Tibial nerve (tissue), 4 donors: ENCODE data around the gene DNLZ. TPM values are rescaled to one million over a fixed set of nuclear protein-coding genes. Genes with fewer than 3 reads are reported as not detected.

Experiments
- DNase-seq, 2 donors: peaks; one replicate each; pipeline ENCODE4 v3.0.0-alpha.2; 2019; ENCODE audit warnings: low spot score in 2 of 2
- H3K27ac ChIP-seq, 4 donors: fragments of 200-600 bp; sonication (generic) in 3 of 4; one replicate each; pipeline ENCODE4 v1.5.1; 2017 to 2019; ENCODE audit warnings: mild to moderate bottlenecking in 1 of 4
- H3K27me3 ChIP-seq, 2 donors: fragments of 200-600 bp; sonication (generic) in 1 of 2; one replicate each; pipeline versions ENCODE4 v1.5.1 to v1.6.0; 2017 to 2019
- H3K36me3 ChIP-seq, 3 donors: fragments of 200-600 bp; sonication (generic); one replicate each; pipeline ENCODE4 v1.5.1; 2018 to 2019
- H3K4me1 ChIP-seq, 4 donors: fragments of 200-600 bp; sonication (generic) in 3 of 4; one replicate each; pipeline ENCODE4 v1.5.1; 2017 to 2019
- H3K4me3 ChIP-seq, 4 donors: fragments of 200-600 bp; sonication (generic) in 3 of 4; one replicate each; pipeline ENCODE4 v1.5.1; 2017 to 2019; ENCODE audit warnings: mild to moderate bottlenecking in 1 of 4, moderate library complexity in 1 of 4
- H3K9me3 ChIP-seq, 4 donors: fragments of 200-600 bp; sonication (generic) in 3 of 4; one replicate each; pipeline ENCODE4 v1.5.1; 2017 to 2019
- CTCF ChIP-seq, 5 experiments: fragments of 200-600 bp in 3 of 5; fragments of 450-650 bp in 2 of 5; sonication (generic) in 3 of 5; IDR thresholded peaks; one replicate each; pipeline ENCODE4 v1.5.1; 2016 to 2019; ENCODE audit warnings: antibody characterized with exemption in 5 of 5, mild to moderate bottlenecking in 3 of 5, moderate library complexity in 2 of 5
- EP300 ChIP-seq, 2 donors: sonication (generic); formaldehyde crosslinking; IDR thresholded peaks; one replicate each; pipeline ENCODE4 v1.6.1; 2017; ENCODE audit warnings: antibody characterized with exemption in 2 of 2, mild to moderate bottlenecking in 1 of 2
- POLR2A ChIP-seq, 2 donors: fragments of 450-650 bp; IDR thresholded peaks; one replicate each; pipeline ENCODE4 v1.6.1; 2017; ENCODE audit warnings: antibody characterized with exemption in 2 of 2, mild to moderate bottlenecking in 2 of 2, moderate library complexity in 2 of 2
- WGBS, 2 donors: methylation state at CpG; one replicate each; pipeline ENCODE4 v1.1.5; 2018; 5-methylcytosine and 5-hydroxymethylcytosine counted together
- total RNA-seq, 4 donors: library from RNA; depleted of rRNA; stranded (reverse); fragments of >200 nt; gene quantifications; one replicate each; pipeline ENCODE4 v1.1.0, GENCODE V29; 2016

The DNLZ gene
- total RNA-seq, 4 donors from 2014 or later, result 49.4 to 79.5 (median 70.8) TPM

GRCh38 chr9:136314944-136315343 is 48.6 kb downstream of the DNLZ start:
- H3K36me3 ChIP-seq, result no peaks in the 10 kb centered on the region
- peaks cover 0 to 10% (median 0%) of the 10 kb centered on the region in 4 donors for H3K9me3 ChIP-seq
- 82 to 85% methylated on average over 4 of the region's 4 CpGs for WGBS, 2 donors
- TF ChIP-seq POLR2A (IDR thresholded peaks at IDR 0.05) (no peak), EP300 (IDR thresholded peaks at IDR 0.05) (no peak), CTCF (IDR thresholded peaks at IDR 0.05) (no peak)
- no peak overlapping the region for H3K27ac ChIP-seq
- H3K4me1 ChIP-seq, result no peaks in the 10 kb centered on the region
- H3K4me3 ChIP-seq, result no peak overlapping the region
- H3K27me3 ChIP-seq, result peaks cover 0 to 19% of the 10 kb centered on the region in 2 donors
- no peak for DNase-seq

GRCh38 chr9:136314056-136314416 is 49.5 kb downstream of the DNLZ start:
- 90 to 98% methylated on average over 3 of the region's 3 CpGs for WGBS, 2 donors
- Histone ChIP-seq H3K9me3 (peaks cover 0 to 10% (median 0%) of the 10 kb centered on the region in 4 donors), H3K27ac (no peak overlapping the region), H3K4me1 (no peaks in the 10 kb centered on the region), H3K27me3 (peaks cover 0 to 28% of the 10 kb centered on the region in 2 donors), H3K36me3 (no peaks in the 10 kb centered on the region), H3K4me3 (no peak overlapping the region)
- no peak for DNase-seq
- TF ChIP-seq CTCF (IDR thresholded peaks at IDR 0.05) (no peak), POLR2A (IDR thresholded peaks at IDR 0.05) (no peak), EP300 (IDR thresholded peaks at IDR 0.05) (no peak)

GRCh38 chr9:136313111-136314055 is 50.2 kb downstream of the DNLZ start:
- H3K27me3 ChIP-seq, result peaks cover 0 to 34% of the 10 kb centered on the region in 2 donors
- 81 to 84% methylated on average over 14 to 17 of the region's 18 CpGs for WGBS, 2 donors

GRCh38 chr9:136312436-136312835 is 51.1 kb downstream of the DNLZ start:
- TF ChIP-seq CTCF (IDR thresholded peaks at IDR 0.05) (peak; percentile 58 to 82 (median 71)), EP300 (IDR thresholded peaks at IDR 0.05) (peak in 1 of 2 donors; percentile 12), POLR2A (IDR thresholded peaks at IDR 0.05) (no peak)
- 48 to 57% methylated on average over 12 of the region's 12 CpGs for WGBS, 2 donors
- no peak for DNase-seq

More at GRCh38 chr9:136313111-136314055, 50.2 kb downstream of the DNLZ start:
- no peaks in the 10 kb centered on the region for H3K4me1 ChIP-seq
- no peak overlapping the region for H3K27ac ChIP-seq
- peaks cover 0 to 10% (median 0%) of the 10 kb centered on the region in 4 donors for H3K9me3 ChIP-seq
- no peak for DNase-seq
- no peak overlapping the region for H3K4me3 ChIP-seq
- no peaks in the 10 kb centered on the region for H3K36me3 ChIP-seq
- no peak for TF ChIP-seq EP300 (IDR thresholded peaks at IDR 0.05)
- TF ChIP-seq CTCF (IDR thresholded peaks at IDR 0.05), result no peak
- TF ChIP-seq POLR2A (IDR thresholded peaks at IDR 0.05), result no peak

GRCh38 chr9:136312009-136312375 is 51.6 kb downstream of the DNLZ start:
- Histone ChIP-seq H3K4me1 (no peaks in the 10 kb centered on the region), H3K4me3 (no peak overlapping the region), H3K36me3 (no peaks in the 10 kb centered on the region), H3K9me3 (peaks cover 0 to 10% (median 0%) of the 10 kb centered on the region in 4 donors), H3K27ac (no peak overlapping the region), H3K27me3 (peaks cover 0 to 45% of the 10 kb centered on the region in 2 donors)
- DNase-seq, result no peak
- TF ChIP-seq CTCF (IDR thresholded peaks at IDR 0.05), result no peak
- TF ChIP-seq POLR2A (IDR thresholded peaks at IDR 0.05), result no peak
- no peak for TF ChIP-seq EP300 (IDR thresholded peaks at IDR 0.05)
- WGBS, 2 donors, result 62 to 69% methylated on average over 9 to 10 of the region's 10 CpGs

More at GRCh38 chr9:136312436-136312835, 51.1 kb downstream of the DNLZ start:
- H3K4me1 ChIP-seq, result no peaks in the 10 kb centered on the region
- peaks cover 0 to 10% (median 0%) of the 10 kb centered on the region in 4 donors for H3K9me3 ChIP-seq
- H3K27ac ChIP-seq, result no peak overlapping the region
- no peaks in the 10 kb centered on the region for H3K36me3 ChIP-seq
- H3K27me3 ChIP-seq, result peaks cover 0 to 43% of the 10 kb centered on the region in 2 donors
- no peak overlapping the region for H3K4me3 ChIP-seq
